ENCODE data around the gene ANO4. TPM values are rescaled to one million over a fixed set of nuclear protein-coding genes. Genes with fewer than 3 reads are reported as not detected.

The ANO4 gene
- total and polyA plus RNA-seq, 2 of the 8 experiments (the other 6 are each of a cell fraction or from before 2014, with no cell fraction given), result 1.1 to 3.4 TPM

DNA sequence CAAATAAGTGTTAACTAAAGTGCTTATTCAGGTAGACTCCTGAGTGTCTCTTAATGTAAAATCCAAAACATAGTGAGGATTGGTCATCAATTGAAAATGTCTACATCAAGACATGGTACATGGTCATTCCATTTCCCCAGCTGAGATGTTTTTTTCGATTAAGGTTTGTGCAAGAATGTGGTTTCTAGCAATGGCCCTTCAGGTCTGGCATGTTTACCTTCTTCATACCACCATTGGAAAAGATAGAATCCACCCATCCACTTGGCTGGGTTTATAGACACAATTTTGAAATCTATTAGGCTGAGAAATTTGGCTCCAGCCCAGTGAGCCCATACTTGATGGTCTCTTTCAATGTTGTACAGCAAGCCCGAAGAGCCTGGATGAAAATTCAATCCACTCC, 145.9 kb downstream of the ANO4 start:
- DNase-seq (ENCODE audit: low read depth in 1 of 2, low spot score in 2 of 2), result no peak
- Histone ChIP-seq H3K79me2 (ENCODE audit: control insufficient read depth in 1 of 2, insufficient read depth in 2 of 2, low read length in 2 of 2) (no peaks in the 10 kb centered on the region), H4K20me1 (replicated peaks in 1 of 2; ENCODE audit: control insufficient read depth in 1 of 2, insufficient read depth in 2 of 2, low read length in 2 of 2) (no peaks in the 10 kb centered on the region), H4K91ac (replicated peaks; ENCODE audit: insufficient read length, low read length) (no peak overlapping the region), H3K79me1 (ENCODE audit: low read depth, low read length) (no peaks in the 10 kb centered on the region), H3K27ac (ENCODE audit: low read depth, low read length) (no peak overlapping the region), H3K36me3 (ENCODE audit: control insufficient read depth in 2 of 4, insufficient read depth in 4 of 4, low read length in 3 of 4) (no peaks in the 10 kb centered on the region), H2AK5ac (ENCODE audit: low read depth, low read length) (no peak overlapping the region), H4K5ac (ENCODE audit: insufficient read length, low read depth, low read length) (no peak overlapping the region), H3K4me3 (ENCODE audit: extremely low read depth in 1 of 4, insufficient read depth in 2 of 4, low read depth in 3 of 4, low read length in 4 of 4) (no peak overlapping the region), H3K4me1 (replicated peaks in 1 of 4; ENCODE audit: control insufficient read depth in 3 of 4, insufficient read depth in 4 of 4, low read length in 3 of 4) (no peaks in the 10 kb centered on the region), H3K27me3 (replicated peaks in 1 of 4; ENCODE audit: control insufficient read depth in 3 of 4, extremely low read depth in 1 of 4, insufficient read depth in 3 of 4, low read length in 3 of 4) (no peaks in the 10 kb centered on the region), H3K9me3 (ENCODE audit: insufficient read depth in 2 of 2, low read depth in 1 of 2, low read length in 1 of 2) (no peaks in the 10 kb centered on the region), H3K9ac (replicated peaks in 1 of 4; ENCODE audit: extremely low read depth in 1 of 4, low read depth in 3 of 4, low read length in 3 of 4) (no peak overlapping the region), H3K14ac (ENCODE audit: insufficient read length) (no peak overlapping the region), H2BK5ac (ENCODE audit: low read depth, low read length) (no peak overlapping the region), H2BK120ac (replicated peaks; ENCODE audit: low read depth, low read length) (no peak overlapping the region), H2BK12ac (ENCODE audit: low read depth, low read length) (no peak overlapping the region), H3K56ac (replicated peaks; ENCODE audit: insufficient read length, low read depth, low read length) (no peak overlapping the region), H4K8ac (ENCODE audit: extremely low read depth, insufficient read depth, low read length) (no peak overlapping the region), H3K23ac (ENCODE audit: insufficient read length) (no peak overlapping the region), H3K18ac (ENCODE audit: extremely low read depth, low read length) (no peak overlapping the region), H2BK15ac (ENCODE audit: low read length) (no peak overlapping the region), H2AFZ (ENCODE audit: low read length) (no peak overlapping the region), H2BK20ac (ENCODE audit: low read length) (no peak overlapping the region), H3K4me2 (ENCODE audit: insufficient read depth in 1 of 2, low read depth in 2 of 2, low read length in 2 of 2) (no peak overlapping the region), H3K4ac (replicated peaks; ENCODE audit: insufficient read length, low read depth, low read length) (no peak overlapping the region), H3K23me2 (ENCODE audit: low read depth, low read length) (no peaks in the 10 kb centered on the region)
- ChIA-PET CTCF (ENCODE audit: partially characterized antibody) (no interaction called here), POLR2A (ENCODE audit: partially characterized antibody) (no interaction called here)
- FAIRE-seq, result no peak
- TF ChIP-seq CBX8 (IDR thresholded peaks at IDR 0.05; ENCODE audit: borderline replicate concordance, low read depth, low read length) (no peak), MAFK (IDR thresholded peaks at IDR 0.05; ENCODE audit: low read depth, low read length) (no peak), SP4 (IDR thresholded peaks at IDR 0.05; ENCODE audit: low read length) (no peak), NANOG (IDR thresholded peaks at IDR 0.05; ENCODE audit: insufficient read depth, low read depth, low read length, poor library complexity, severe bottlenecking) (no peak), SIRT6 (IDR thresholded peaks at IDR 0.05; ENCODE audit: low read length) (no peak), E2F6 (IDR thresholded peaks at IDR 0.05) (no peak), HDAC2 (IDR thresholded peaks at IDR 0.05; ENCODE audit: borderline replicate concordance in 1 of 2, low read depth in 2 of 2, low read length in 2 of 2) (no peak)
- WGBS, 2 experiments (ENCODE audit: extremely low coverage in 1 of 2, insufficient coverage in 1 of 2, insufficient read length in 1 of 2, insufficient replicate concordance in 2 of 2, low coverage in 1 of 2, low lambda C conversion rate in 2 of 2, missing lambda C conversion rate in 1 of 2), result 94% methylated on average over 2 of the region's 2 CpGs; no CpG with 5 or more reads in 1 of the 2 experiments
